HFFc6 (cell line): ENCODE measurements around the gene SLC22A4. TPM values are rescaled to one million over a fixed set of nuclear protein-coding genes. Genes with fewer than 3 reads are reported as not detected.
A peak's percentile ranks its signal among the peaks of the same experiment; 100 is the strongest.

Experiments
- DNase-seq: peaks from one replicate; pipeline ENCODE4 v3.0.0-alpha.2; 2018
- H3K27ac Mint-ChIP-seq: 2 replicates; pipeline ENCODE4 v1.8.0; 2020; ENCODE audit warnings: mild to moderate bottlenecking, mixed read lengths
- H3K27me3 Mint-ChIP-seq: 2 replicates; pipeline ENCODE4 v1.8.0; 2021; ENCODE audit warnings: mild to moderate bottlenecking, moderate library complexity, mixed read lengths; ENCODE audit not compliant: insufficient read depth
- H3K36me3 Mint-ChIP-seq: 2 replicates; pipeline ENCODE4 v1.8.0; 2021; ENCODE audit warnings: low read depth, mixed read lengths
- H3K4me1 Mint-ChIP-seq: 2 replicates; pipeline ENCODE4 v1.8.0; 2020; ENCODE audit warnings: low read depth, mixed read lengths
- H3K4me3 Mint-ChIP-seq: 2 replicates; pipeline ENCODE4 v1.8.0; 2020; ENCODE audit warnings: mild to moderate bottlenecking, moderate library complexity, mixed read lengths
- H3K9me3 Mint-ChIP-seq: 2 replicates; pipeline ENCODE4 v1.8.0; 2020; ENCODE audit warnings: mild to moderate bottlenecking, mixed read lengths
- total RNA-seq, 6 experiments: library from RNA; stranded (reverse); fragmentation: NEBNext Ultra II Directional; extraction: Animal tissue kit (Norgen Biotek cat#: 25700); gene quantifications; 2 replicates in 1 of 6; 3 replicates in 5 of 6; pipeline ENCODE4 v1.2.3, GENCODE V29; 2021
- TF ChIP-seq, protein P1 (sequence below): fragments of 200-600 bp; sonication (generic); IDR thresholded peaks from 2 replicates; pipeline ENCODE4 v1.5.0; 2021; ENCODE audit warnings: antibody characterized with exemption, mild to moderate bottlenecking

Gene SLC22A4
- total RNA-seq, 6 experiments from 2014 or later, result 10.8 to 12.6 (median 11.4) TPM

DNA sequence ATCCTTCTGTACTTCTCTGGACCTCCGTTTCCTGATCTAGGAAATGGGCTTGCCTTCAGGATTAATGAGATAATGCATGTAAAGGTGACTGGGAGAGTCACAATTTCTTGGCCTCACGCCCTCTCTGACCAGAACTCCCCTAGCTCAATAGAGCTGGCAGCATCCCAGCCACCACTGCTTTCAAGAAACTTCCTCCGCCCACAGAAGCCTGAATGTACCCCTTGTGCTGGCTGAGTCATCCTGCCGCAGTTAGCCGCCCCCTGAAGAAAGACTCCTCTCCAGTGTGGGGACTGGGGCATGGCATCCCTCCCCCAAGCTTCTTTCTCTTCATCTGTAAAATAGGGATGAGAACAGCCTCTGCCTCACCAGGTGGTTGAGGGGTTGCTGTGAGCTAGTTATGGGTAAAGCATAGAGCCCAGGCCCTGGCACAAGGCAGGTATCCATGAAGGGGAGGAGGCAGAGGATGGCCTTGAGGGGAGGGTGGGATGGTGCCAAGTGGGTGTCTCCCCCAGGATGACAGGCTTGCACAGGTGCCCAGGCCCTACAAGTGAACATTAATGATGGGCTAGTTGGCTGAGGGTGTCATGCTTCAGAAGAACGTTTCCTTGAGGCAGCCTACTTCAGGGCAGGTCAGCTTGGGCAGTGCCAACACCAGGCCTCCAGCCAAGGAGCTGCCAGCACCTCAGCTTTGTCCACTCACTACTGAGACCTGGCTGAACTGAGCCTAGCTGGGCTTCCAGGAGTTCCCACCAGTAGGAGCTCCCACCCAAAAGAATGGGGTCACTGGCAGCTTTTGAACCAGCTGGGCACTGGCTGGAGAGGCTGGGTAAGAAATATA lies 33.3 kb upstream of the SLC22A4 start:
- peak overlapping the region; percentile 78 for H3K27ac Mint-ChIP-seq
- TF ChIP-seq, protein P1, sequence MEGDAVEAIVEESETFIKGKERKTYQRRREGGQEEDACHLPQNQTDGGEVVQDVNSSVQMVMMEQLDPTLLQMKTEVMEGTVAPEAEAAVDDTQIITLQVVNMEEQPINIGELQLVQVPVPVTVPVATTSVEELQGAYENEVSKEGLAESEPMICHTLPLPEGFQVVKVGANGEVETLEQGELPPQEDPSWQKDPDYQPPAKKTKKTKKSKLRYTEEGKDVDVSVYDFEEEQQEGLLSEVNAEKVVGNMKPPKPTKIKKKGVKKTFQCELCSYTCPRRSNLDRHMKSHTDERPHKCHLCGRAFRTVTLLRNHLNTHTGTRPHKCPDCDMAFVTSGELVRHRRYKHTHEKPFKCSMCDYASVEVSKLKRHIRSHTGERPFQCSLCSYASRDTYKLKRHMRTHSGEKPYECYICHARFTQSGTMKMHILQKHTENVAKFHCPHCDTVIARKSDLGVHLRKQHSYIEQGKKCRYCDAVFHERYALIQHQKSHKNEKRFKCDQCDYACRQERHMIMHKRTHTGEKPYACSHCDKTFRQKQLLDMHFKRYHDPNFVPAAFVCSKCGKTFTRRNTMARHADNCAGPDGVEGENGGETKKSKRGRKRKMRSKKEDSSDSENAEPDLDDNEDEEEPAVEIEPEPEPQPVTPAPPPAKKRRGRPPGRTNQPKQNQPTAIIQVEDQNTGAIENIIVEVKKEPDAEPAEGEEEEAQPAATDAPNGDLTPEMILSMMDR, result no peak
- peak; percentile 71 for DNase-seq
- no peaks in the 10 kb centered on the region for H3K36me3 Mint-ChIP-seq
- no peaks in the 10 kb centered on the region for H3K9me3 Mint-ChIP-seq
- no peaks in the 10 kb centered on the region; the same call in 1 of the 2 replicates for H3K27me3 Mint-ChIP-seq
- peak overlapping the region; percentile 23; the same call in 1 of the 2 replicates for H3K4me3 Mint-ChIP-seq
- peaks cover 76% of the 10 kb centered on the region for H3K4me1 Mint-ChIP-seq

DNA sequence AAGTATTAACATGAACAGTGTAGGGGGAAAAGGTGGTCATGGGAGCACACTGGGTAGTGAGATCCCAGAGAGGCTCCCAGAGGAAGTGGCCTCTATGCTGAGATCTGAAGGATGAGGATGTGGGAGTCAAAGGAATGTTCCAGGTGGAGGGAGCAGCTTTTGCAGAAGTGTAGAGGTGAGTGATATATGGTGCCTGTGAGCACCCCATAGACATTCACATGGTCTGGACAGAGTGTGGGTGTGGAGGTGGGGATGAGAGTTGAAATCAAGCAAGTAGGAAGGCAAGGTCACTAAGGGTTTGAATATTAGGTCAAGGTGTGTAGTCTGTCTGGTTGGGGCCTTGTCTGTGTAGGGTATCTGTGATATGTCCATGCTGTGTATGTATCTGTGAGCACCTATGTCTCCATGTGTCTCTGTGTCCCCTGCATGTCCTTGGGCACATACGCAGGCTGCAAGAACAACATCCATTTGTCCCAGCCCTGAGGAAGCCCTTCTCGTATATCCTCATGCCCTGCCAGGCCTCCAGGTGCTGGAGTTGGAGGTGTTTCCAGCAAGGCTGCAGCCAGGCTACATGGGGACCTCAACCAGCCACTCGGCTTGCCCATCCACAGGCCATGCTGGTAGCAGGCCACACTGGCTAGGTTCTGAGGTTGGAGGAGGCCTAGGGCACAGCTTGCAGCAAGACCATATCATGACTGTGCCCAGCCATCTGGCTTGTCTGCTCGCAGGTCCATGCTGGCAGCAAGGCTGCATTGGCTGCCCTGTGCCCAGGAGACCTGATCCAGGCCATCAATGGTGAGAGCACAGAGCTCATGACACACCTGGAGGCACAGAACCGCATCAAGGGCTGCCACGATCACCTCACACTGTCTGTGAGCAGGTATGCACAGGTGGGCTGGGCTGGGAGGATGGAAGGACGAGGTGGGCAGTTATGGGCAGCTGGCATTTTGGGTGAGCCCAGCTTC lies 32.0 kb upstream of the SLC22A4 start:
- no peak for DNase-seq
- Mint-ChIP-seq H3K4me3 (no peak overlapping the region), H3K27me3 (no peaks in the 10 kb centered on the region), H3K36me3 (no peaks in the 10 kb centered on the region), H3K4me1 (peaks cover 88% of the 10 kb centered on the region), H3K9me3 (no peaks in the 10 kb centered on the region), H3K27ac (peak overlapping the region; percentile 2; the same call in 1 of the 2 replicates)
- TF ChIP-seq, protein P1, result no peak

DNA sequence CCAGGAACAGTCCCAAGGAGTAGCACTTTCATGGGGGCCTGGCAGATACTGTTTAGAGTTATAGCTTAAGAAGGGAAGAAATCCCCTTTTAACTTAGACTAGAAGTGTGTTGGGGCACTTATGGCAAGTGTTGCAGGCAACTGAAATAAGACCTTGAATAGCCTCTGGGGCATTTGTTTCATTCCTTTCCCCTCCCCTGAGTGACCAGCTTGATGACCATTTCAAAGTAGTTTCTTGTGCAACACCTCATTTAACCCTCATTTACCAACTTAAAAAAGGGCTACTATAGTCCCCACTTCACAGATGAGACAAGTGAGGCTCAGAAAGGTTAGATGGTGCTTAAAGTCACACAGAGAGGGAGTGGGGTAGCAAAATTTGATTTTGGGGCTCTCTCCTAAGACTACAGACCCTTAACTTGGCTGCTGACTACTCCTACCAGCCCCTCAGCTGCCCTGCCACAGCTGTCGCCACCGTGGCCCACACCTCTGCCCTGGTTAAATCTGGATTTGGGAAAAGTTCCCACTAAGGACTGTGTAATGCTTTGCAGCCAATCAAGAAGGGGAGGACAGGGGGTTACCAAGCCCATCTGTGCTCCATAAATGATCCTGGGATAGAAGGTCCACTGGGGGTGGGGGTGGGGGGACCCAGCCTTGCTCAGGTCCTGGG lies 31.2 kb upstream of the SLC22A4 start:
- Mint-ChIP-seq H3K9me3 (no peaks in the 10 kb centered on the region), H3K4me3 (no peak overlapping the region), H3K27ac (peak overlapping the region; percentile 21; the same call in 1 of the 2 replicates), H3K36me3 (no peaks in the 10 kb centered on the region), H3K27me3 (no peaks in the 10 kb centered on the region), H3K4me1 (peaks cover 93% of the 10 kb centered on the region)
- DNase-seq, result no peak
- TF ChIP-seq, protein P1, result no peak

DNA sequence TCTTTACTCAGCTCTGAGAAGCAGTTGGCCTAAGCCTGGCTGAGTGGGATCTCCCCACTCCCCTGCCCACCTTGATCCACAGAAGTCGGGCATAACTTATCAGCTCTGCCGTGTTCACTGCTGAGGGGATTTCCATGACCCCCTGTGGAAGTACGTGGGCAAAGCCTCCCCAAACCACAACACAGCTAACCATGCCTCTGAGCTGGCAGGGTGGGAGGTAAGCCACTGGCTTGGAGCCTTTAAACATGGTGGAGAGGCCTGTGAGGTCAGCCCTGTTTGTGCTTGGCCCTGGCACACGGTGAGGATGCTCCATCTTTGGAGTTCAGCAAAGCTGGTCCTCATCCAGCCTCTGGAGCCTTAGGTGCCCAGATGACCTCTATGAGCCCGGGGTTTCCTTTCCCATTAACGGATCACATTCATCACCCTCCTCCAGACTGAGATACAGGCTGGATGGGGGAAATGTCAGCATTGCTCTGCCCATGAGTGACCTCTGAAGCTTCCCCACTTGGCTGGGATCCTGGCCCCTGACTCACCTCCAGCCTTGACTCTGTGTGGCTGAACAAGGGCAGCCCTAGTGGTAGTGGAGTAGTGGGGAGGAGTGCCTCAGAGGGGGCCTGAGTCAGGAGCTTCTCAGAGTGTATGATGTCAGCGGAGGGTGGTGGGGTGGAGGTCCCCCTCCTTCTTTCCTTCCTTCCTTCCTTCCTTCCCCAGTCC lies 30.5 kb upstream of the SLC22A4 start:
- H3K36me3 Mint-ChIP-seq, result no peaks in the 10 kb centered on the region
- peak overlapping the region; percentile 100 for H3K27ac Mint-ChIP-seq
- TF ChIP-seq, protein P1, result peak; percentile 51

More for the DNA sequence above, 30.5 kb upstream of the SLC22A4 start:
- Mint-ChIP-seq H3K9me3 (no peaks in the 10 kb centered on the region), H3K4me3 (0 out of 2 replicates have a peak overlapping the region, but pooled peaks have one; percentile 5), H3K4me1 (peaks cover 90% of the 10 kb centered on the region), H3K27me3 (no peaks in the 10 kb centered on the region)
- peak; percentile 85 for DNase-seq
